ENCODE data around the gene GNB3. TPM values are rescaled to one million over a fixed set of nuclear protein-coding genes. Genes with fewer than 3 reads are reported as not detected.

The GNB3 gene
- total RNA-seq, 4 donors from 2014 or later: 0.85 to 6.6 (median 0.94) TPM; not detected in 1

DNA sequence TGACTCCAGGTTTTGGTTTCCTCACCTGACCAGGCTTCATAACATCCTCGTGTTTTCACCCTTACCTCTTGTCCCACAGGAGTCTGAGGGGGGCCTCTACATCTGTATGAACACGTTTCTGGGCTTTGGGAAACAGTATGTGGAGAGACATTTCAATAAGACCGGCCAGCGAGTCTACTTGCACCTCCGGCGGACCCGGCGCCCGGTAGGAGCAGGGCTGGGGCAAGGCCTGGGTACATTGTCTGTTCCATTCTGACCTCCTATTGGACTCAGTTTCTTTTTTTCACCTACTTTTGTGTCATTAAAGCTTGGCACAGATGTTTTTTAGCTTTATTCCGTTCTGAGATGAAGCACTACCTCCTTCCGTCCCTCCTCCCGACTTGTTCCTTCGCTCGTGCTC is 14.6 kb downstream of the GNB3 start:
- Histone ChIP-seq H3K36me3 (peaks cover 0 to 50% (median 0%) of the 10 kb centered on the region in 3 donors), H3K4me1 (peaks cover 0 to 14% (median 7%) of the 10 kb centered on the region in 4 donors), H3K27ac (no peak overlapping the region), H3K27me3 (no peaks in the 10 kb centered on the region), H3K9me3 (no peaks in the 10 kb centered on the region), H3K4me3 (no peak overlapping the region)
- DNase-seq: no peak
- TF ChIP-seq, protein P1, sequence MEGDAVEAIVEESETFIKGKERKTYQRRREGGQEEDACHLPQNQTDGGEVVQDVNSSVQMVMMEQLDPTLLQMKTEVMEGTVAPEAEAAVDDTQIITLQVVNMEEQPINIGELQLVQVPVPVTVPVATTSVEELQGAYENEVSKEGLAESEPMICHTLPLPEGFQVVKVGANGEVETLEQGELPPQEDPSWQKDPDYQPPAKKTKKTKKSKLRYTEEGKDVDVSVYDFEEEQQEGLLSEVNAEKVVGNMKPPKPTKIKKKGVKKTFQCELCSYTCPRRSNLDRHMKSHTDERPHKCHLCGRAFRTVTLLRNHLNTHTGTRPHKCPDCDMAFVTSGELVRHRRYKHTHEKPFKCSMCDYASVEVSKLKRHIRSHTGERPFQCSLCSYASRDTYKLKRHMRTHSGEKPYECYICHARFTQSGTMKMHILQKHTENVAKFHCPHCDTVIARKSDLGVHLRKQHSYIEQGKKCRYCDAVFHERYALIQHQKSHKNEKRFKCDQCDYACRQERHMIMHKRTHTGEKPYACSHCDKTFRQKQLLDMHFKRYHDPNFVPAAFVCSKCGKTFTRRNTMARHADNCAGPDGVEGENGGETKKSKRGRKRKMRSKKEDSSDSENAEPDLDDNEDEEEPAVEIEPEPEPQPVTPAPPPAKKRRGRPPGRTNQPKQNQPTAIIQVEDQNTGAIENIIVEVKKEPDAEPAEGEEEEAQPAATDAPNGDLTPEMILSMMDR (IDR thresholded peaks at IDR 0.05): no peak
- TF ChIP-seq POLR2A (IDR thresholded peaks at IDR 0.05): no peak

DNA sequence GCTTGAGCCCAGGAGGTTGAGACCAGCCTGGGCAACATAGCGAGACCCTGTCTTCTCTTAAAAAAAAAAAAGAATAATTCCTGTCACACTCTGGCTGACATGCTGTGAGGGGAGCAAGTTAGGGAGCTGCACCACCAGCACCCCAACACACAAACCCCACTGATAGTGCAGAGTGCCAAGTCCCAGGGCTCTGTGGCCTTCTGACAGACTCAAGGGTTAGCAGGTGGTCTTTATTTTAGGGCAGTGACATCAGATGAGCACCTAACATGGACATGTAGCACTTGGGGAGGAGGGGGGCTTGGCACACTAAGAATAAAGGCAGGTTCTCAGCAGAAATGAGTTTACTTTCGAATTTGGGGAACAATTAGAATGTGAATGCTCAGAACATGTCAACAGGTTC is 18.1 kb downstream of the GNB3 start:
- no peaks in the 10 kb centered on the region for H3K9me3 ChIP-seq
- DNase-seq: no peak
- no peaks in the 10 kb centered on the region for H3K27me3 ChIP-seq
- TF ChIP-seq POLR2A (IDR thresholded peaks at IDR 0.05): no peak
- TF ChIP-seq, protein P1 (IDR thresholded peaks at IDR 0.05): no peak
- H3K27ac ChIP-seq: no peak overlapping the region
- H3K4me1 ChIP-seq: no peaks in the 10 kb centered on the region
- H3K4me3 ChIP-seq: no peak overlapping the region
- H3K36me3 ChIP-seq: peaks cover 0 to 83% (median 0%) of the 10 kb centered on the region in 3 donors

DNA sequence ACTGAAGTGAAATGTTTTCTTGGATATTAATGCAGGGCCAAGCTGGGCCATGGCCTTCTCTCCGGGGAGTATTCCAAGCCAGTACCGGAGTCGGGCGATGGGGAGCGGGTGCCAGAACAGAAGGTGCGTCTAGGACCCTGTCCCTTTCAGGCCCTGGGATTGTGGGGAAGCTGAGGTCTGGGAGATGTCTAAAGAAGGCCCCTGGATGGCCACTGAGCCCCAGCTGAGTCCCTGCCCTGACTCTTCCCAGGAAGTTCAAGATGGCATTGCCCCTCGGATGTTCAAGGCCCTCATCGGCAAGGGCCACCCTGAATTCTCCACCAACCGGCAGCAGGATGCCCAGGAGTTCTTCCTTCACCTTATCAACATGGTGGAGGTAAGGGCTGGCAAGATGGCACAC is 19.4 kb downstream of the GNB3 start:
- no peak overlapping the region for H3K4me3 ChIP-seq
- no peak for DNase-seq
- H3K27me3 ChIP-seq: no peaks in the 10 kb centered on the region
- TF ChIP-seq POLR2A (IDR thresholded peaks at IDR 0.05): no peak
- TF ChIP-seq, protein P1 (IDR thresholded peaks at IDR 0.05): no peak
- H3K36me3 ChIP-seq: peaks cover 0 to 95% (median 0%) of the 10 kb centered on the region in 3 donors
- no peak overlapping the region for H3K27ac ChIP-seq
- H3K9me3 ChIP-seq: no peaks in the 10 kb centered on the region
- no peaks in the 10 kb centered on the region for H3K4me1 ChIP-seq

DNA sequence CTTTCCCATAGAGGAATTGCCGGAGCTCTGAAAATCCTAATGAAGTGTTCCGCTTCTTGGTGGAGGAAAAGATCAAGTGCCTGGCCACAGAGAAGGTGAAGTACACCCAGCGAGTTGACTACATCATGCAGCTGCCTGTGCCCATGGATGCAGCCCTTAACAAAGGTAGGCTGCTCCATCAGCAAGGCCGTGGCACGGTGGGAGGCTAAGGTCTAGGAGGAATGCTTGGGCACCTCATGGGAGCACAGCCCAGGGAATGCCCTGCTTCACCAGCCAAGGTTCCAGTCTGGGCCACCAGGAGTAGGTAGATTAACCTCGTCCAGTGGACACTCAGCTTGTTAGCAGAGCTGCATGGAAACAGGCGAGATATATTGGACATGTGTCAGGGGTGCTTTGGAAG is 20.2 kb downstream of the GNB3 start:
- no peak overlapping the region for H3K4me3 ChIP-seq
- no peaks in the 10 kb centered on the region for H3K4me1 ChIP-seq
- H3K27ac ChIP-seq: no peak overlapping the region
- H3K9me3 ChIP-seq: no peaks in the 10 kb centered on the region
- DNase-seq: no peak
- peaks cover 0 to 97% (median 0%) of the 10 kb centered on the region in 3 donors for H3K36me3 ChIP-seq
- TF ChIP-seq POLR2A (IDR thresholded peaks at IDR 0.05): no peak
- TF ChIP-seq, protein P1 (IDR thresholded peaks at IDR 0.05): no peak
- H3K27me3 ChIP-seq: no peaks in the 10 kb centered on the region

DNA sequence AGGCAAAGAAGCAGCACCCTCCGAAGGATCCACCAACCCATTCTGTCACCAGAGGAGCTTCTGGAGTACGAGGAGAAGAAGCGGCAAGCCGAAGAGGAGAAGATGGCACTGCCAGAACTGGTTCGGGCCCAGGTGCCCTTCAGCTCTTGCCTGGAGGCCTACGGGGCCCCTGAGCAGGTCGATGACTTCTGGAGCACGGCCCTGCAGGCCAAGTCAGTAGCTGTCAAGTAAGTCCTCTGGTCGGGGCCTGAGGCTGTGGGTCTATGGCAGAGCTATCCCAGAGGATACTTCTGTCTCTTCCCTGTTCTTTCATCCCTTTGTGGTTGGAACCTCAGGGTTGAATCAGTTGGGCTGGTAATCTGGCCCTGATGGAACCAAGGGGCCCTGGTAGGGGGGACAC is 20.7 kb downstream of the GNB3 start:
- Histone ChIP-seq H3K4me3 (no peak overlapping the region), H3K4me1 (no peaks in the 10 kb centered on the region), H3K36me3 (peaks cover 0 to 95% (median 0%) of the 10 kb centered on the region in 3 donors), H3K27me3 (no peaks in the 10 kb centered on the region), H3K9me3 (no peaks in the 10 kb centered on the region), H3K27ac (no peak overlapping the region)
- DNase-seq: no peak
- TF ChIP-seq POLR2A (IDR thresholded peaks at IDR 0.05): no peak
- TF ChIP-seq, protein P1 (IDR thresholded peaks at IDR 0.05): no peak

DNA sequence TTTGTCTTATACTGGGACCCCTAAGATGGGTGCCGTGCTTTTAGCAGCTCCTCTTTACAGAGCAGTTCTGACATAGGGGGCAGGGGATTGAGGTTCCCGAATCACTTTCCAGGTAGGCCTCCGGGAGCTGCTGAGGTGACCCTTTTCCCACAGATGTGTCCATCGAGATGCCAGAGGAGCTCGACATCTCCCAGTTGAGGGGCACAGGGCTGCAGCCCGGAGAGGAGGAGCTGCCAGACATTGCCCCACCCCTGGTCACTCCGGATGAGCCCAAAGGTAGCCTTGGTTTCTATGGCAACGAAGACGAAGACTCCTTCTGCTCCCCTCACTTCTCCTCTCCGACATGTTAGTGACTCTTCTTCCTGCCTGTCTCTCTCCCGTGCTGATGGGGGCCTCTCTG is 22.3 kb downstream of the GNB3 start:
- Histone ChIP-seq H3K4me1 (peaks cover 0 to 6% (median 0%) of the 10 kb centered on the region in 4 donors), H3K9me3 (no peaks in the 10 kb centered on the region), H3K36me3 (peaks cover 0 to 78% (median 0%) of the 10 kb centered on the region in 3 donors), H3K27me3 (no peaks in the 10 kb centered on the region), H3K27ac (no peak overlapping the region), H3K4me3 (no peak overlapping the region)
- TF ChIP-seq POLR2A (IDR thresholded peaks at IDR 0.05): no peak
- TF ChIP-seq, protein P1 (IDR thresholded peaks at IDR 0.05): no peak
- DNase-seq: no peak

Data from Peyer's patch (tissue), 4 donors.